Measurements from ENCODE around the gene EMSY.

EMSY gene

GRCh38 chr11:76465701-76466100 lies 20.9 kb downstream of the EMSY start:
- TF ChIP-seq, protein P1, sequence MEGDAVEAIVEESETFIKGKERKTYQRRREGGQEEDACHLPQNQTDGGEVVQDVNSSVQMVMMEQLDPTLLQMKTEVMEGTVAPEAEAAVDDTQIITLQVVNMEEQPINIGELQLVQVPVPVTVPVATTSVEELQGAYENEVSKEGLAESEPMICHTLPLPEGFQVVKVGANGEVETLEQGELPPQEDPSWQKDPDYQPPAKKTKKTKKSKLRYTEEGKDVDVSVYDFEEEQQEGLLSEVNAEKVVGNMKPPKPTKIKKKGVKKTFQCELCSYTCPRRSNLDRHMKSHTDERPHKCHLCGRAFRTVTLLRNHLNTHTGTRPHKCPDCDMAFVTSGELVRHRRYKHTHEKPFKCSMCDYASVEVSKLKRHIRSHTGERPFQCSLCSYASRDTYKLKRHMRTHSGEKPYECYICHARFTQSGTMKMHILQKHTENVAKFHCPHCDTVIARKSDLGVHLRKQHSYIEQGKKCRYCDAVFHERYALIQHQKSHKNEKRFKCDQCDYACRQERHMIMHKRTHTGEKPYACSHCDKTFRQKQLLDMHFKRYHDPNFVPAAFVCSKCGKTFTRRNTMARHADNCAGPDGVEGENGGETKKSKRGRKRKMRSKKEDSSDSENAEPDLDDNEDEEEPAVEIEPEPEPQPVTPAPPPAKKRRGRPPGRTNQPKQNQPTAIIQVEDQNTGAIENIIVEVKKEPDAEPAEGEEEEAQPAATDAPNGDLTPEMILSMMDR (IDR thresholded peaks at IDR 0.05; ENCODE audit: control insufficient read depth, insufficient read depth, low read depth, low read length, missing control alignments) = no peak
- DNase-seq (ENCODE audit: low read depth) = no peak
- H3K4me3 ChIP-seq (ENCODE audit: control insufficient read depth, low read depth, low read length) = no peak overlapping the region

DNA sequence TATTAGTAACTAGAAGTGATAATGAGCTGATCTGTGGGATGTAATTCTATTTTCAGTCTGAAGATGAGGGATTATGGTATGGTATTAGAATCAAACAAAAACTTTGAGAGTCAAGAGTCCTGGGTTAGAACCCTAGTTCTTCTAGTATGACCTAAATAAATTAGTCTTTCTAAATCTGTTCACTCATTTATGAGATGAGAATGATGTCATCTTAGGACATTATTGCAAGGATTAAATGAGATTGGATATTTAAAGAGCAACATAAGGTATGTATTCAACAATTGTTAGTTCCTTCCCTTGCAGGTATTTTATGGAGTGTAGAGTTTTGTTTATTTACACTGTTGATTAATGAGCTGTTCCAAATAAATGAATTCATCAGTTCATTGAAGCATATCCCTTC lies 21.8 kb downstream of the EMSY start:
- TF ChIP-seq, protein P1 (IDR thresholded peaks at IDR 0.05; ENCODE audit: control insufficient read depth, insufficient read depth, low read depth, low read length, missing control alignments) = no peak
- DNase-seq (ENCODE audit: low read depth) = no peak
- H3K4me3 ChIP-seq (ENCODE audit: control insufficient read depth, low read depth, low read length) = no peak overlapping the region

- TF ChIP-seq, protein P1 (IDR thresholded peaks at IDR 0.05; ENCODE audit: control insufficient read depth, insufficient read depth, low read depth, low read length, missing control alignments) = no peak
- no peak for DNase-seq (ENCODE audit: low read depth)
- no peak overlapping the region for H3K4me3 ChIP-seq (ENCODE audit: control insufficient read depth, low read depth, low read length)
Measured at GRCh38 chr11:76469141-76469540, 24.3 kb downstream of the EMSY start.

- TF ChIP-seq, protein P1 (IDR thresholded peaks at IDR 0.05; ENCODE audit: control insufficient read depth, insufficient read depth, low read depth, low read length, missing control alignments) = no peak
Measured at GRCh38 chr11:76471382-76471781, 26.6 kb downstream of the EMSY start.

DNA sequence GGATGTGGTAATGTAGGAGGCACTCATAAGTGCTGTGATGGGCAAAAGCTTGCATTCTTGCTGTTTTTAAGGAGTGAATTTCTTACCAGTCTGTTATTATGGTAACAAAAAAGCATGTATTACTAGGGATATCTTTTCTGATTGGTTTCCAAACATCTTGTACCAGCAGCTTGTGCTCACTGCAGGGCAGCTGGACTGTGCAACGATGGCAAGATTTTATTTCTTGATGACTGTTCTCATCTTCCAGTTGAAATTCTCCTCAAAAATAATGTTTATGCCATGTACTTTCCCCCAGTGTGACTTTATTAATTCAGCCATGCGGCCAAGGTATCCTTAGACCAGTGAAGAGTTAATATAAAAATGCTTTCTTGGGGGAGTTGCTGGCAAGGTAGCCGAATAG lies 35.4 kb downstream of the EMSY start:
- TF ChIP-seq, protein P1 (IDR thresholded peaks at IDR 0.05; ENCODE audit: control insufficient read depth, insufficient read depth, low read depth, low read length, missing control alignments) = no peak
- H3K4me3 ChIP-seq (ENCODE audit: control insufficient read depth, low read depth, low read length) = no peak overlapping the region

More at GRCh38 chr11:76471382-76471781, 26.6 kb downstream of the EMSY start:
- H3K4me3 ChIP-seq (ENCODE audit: control insufficient read depth, low read depth, low read length) = no peak overlapping the region
- DNase-seq (ENCODE audit: low read depth) = no peak

DNA sequence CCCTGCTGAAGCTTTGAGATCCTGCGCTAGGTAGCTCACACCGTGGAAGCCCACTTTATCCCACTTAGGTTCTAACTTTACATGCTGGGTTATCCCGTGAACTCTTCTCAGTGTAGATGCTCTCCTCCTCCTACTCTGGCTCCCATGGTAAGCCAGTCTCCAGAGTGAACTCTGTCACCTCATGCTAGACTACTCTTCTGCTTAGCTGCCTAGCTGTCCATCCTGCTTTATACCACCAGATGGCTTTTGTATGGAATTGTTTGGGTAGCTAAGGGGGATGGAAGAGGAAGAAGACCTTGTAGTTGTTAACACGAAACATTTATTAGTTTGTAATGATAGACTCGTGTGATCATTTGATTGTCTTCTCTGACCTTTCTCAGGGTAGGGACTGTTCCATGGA lies 46.8 kb downstream of the EMSY start:
- DNase-seq (ENCODE audit: low read depth) = no peak
- no peak overlapping the region for H3K4me3 ChIP-seq (ENCODE audit: control insufficient read depth, low read depth, low read length)

More for the DNA sequence above, 35.4 kb downstream of the EMSY start:
- no peak for DNase-seq (ENCODE audit: low read depth)

More for the DNA sequence above, 46.8 kb downstream of the EMSY start:
- TF ChIP-seq, protein P1 (IDR thresholded peaks at IDR 0.05; ENCODE audit: control insufficient read depth, insufficient read depth, low read depth, low read length, missing control alignments) = no peak

Data from AG09309 (cell line).